Activated CD4-positive, alpha-beta memory T cell treated with anti-CD3 and anti-CD28 coated beads for 36 hours (primary cell): ENCODE measurements around the gene OR11L1. TPM values are rescaled to one million over a fixed set of nuclear protein-coding genes. Genes with fewer than 3 reads are reported as not detected.

Experiments
- total RNA-seq, 2 experiments: library from RNA; stranded (reverse); gene quantifications; one replicate each; pipeline ENCODE4 v1.2.3, GENCODE V29; 2021

Gene OR11L1
- total RNA-seq, 2 experiments from 2014 or later, result not detected

Other genes with a start within 250 kb of the OR11L1 start
- gene OR2G3, start 236.3 kb downstream of the OR11L1 start, total RNA-seq, result not detected
- not detected for gene OR13G1, start 162.2 kb downstream of the OR11L1 start, total RNA-seq
- gene OR6F1, start 125.2 kb downstream of the OR11L1 start, total RNA-seq, result not detected
- not detected for gene OR14K1, start 103.3 kb downstream of the OR11L1 start, total RNA-seq
- not detected for gene OR14A2, start 93.8 kb downstream of the OR11L1 start, total RNA-seq
- gene OR1C1, start 81.3 kb downstream of the OR11L1 start, total RNA-seq, result not detected
- gene OR14A16, start 17.8 kb downstream of the OR11L1 start, total RNA-seq, result not detected
- under 1 TPM in 1 of 2 experiments, not detected in 1; 0.19 TPM for gene TRIM58, start 15.3 kb upstream of the OR11L1 start, total RNA-seq
- gene OR2W3, start 53.7 kb upstream of the OR11L1 start, total RNA-seq, result not detected
- gene OR2T8, start 78.4 kb upstream of the OR11L1 start, total RNA-seq, result not detected
- not detected for gene OR2AJ1, start 83.0 kb upstream of the OR11L1 start, total RNA-seq
- gene OR2L8, start 107.0 kb upstream of the OR11L1 start, total RNA-seq, result not detected
- not detected for gene OR2AK2, start 123.3 kb upstream of the OR11L1 start, total RNA-seq
- not detected for gene OR2L5, start 171.8 kb upstream of the OR11L1 start, total RNA-seq
- gene OR2L2, start 188.2 kb upstream of the OR11L1 start, total RNA-seq, result under 1 TPM in 1 of 2 experiments, not detected in 1; 0.07 TPM
- gene OR2L3, start 204.9 kb upstream of the OR11L1 start, total RNA-seq, result not detected